GF-D8 (cell line): ENCODE results near the gene HTT.

Experiments used
- DNase-seq: peaks from one replicate; lab custom pipeline; 2025; lab: John Stamatoyannopoulos, UW

Gene HTT

GRCh38 chr4:3174371-3175338 lies 100.2 kb downstream of the HTT start:
- no peak for DNase-seq

- DNase-seq = no peak
Observed at GRCh38 chr4:3176367-3177229, 102.1 kb downstream of the HTT start.

GRCh38 chr4:3177426-3177825 lies 102.9 kb downstream of the HTT start:
- no peak for DNase-seq

- DNase-seq = no peak
Observed at GRCh38 chr4:3177905-3178304, 103.4 kb downstream of the HTT start.

- no peak for DNase-seq
Observed at GRCh38 chr4:3178351-3178750, 103.9 kb downstream of the HTT start.

GRCh38 chr4:3179126-3179706 lies 104.7 kb downstream of the HTT start:
- DNase-seq = no peak

GRCh38 chr4:3183008-3183407 lies 108.5 kb downstream of the HTT start:
- DNase-seq = no peak

GRCh38 chr4:3184725-3185124 lies 110.2 kb downstream of the HTT start:
- DNase-seq = no peak

- no peak for DNase-seq
Observed at GRCh38 chr4:3186609-3187008, 112.1 kb downstream of the HTT start.

GRCh38 chr4:3188118-3188517 lies 113.6 kb downstream of the HTT start:
- no peak for DNase-seq

GRCh38 chr4:3189459-3189858 lies 115.0 kb downstream of the HTT start:
- no peak for DNase-seq

- DNase-seq = no peak
Observed at GRCh38 chr4:3190549-3190948, 116.1 kb downstream of the HTT start.

GRCh38 chr4:3192188-3192587 lies 117.7 kb downstream of the HTT start:
- DNase-seq = no peak

GRCh38 chr4:3192827-3193226 lies 118.3 kb downstream of the HTT start:
- no peak for DNase-seq

GRCh38 chr4:3193531-3194203 lies 119.2 kb downstream of the HTT start:
- no peak for DNase-seq

- DNase-seq = no peak
Observed at GRCh38 chr4:3196670-3197359, 122.3 kb downstream of the HTT start.

GRCh38 chr4:3197366-3198105 lies 123.1 kb downstream of the HTT start:
- DNase-seq = no peak

GRCh38 chr4:3198906-3199305 lies 124.4 kb downstream of the HTT start:
- DNase-seq = no peak

GRCh38 chr4:3199653-3200422 lies 125.4 kb downstream of the HTT start:
- DNase-seq = no peak
